GM19328 (cell line): ENCODE results near the gene ARHGAP20.

ENCODE experiments used
- ATAC-seq: cut with Tn5 transposase; IDR thresholded peaks from one replicate; pipeline ENCODE4 v1.9.1; 2021; ENCODE audit warnings: mild to moderate bottlenecking, moderate library complexity; ENCODE audit not compliant: unreplicated experiment

The ARHGAP20 gene

GRCh38 chr11:110527146-110527545 is 185.1 kb downstream of the ARHGAP20 start:
- ATAC-seq = no peak
